Lung (tissue), 12 donors: ENCODE measurements around the gene GRIN2D. TPM values are rescaled to one million over a fixed set of nuclear protein-coding genes. Genes with fewer than 3 reads are reported as not detected.

ENCODE experiments used
- ATAC-seq: fragments of 200-7000 bp; cut with Tn5 transposase; one replicate; pipeline ENCODE4 v1.9.1; 2020; ENCODE audit warnings: moderate number of reproducible peaks; ENCODE audit not compliant: insufficient read depth, low FRiP score
- DNase-seq, 3 donors: peaks; one replicate each; pipeline ENCODE4 v3.0.0-alpha.2; 2013 to 2017
- H3K27ac ChIP-seq, 2 donors: one replicate each; pipeline ENCODE4 v1.5.1; 2013; ENCODE audit warnings: mild to moderate bottlenecking in 2 of 2, moderate library complexity in 2 of 2, control low read depth in 1 of 2, inconsistent platforms in 1 of 2, low read depth in 1 of 2, low read length in 1 of 2
- H3K27me3 ChIP-seq, 3 donors: one replicate each; pipeline ENCODE4 v1.5.1; 2013; ENCODE audit warnings: low read length in 2 of 3; ENCODE audit not compliant: control insufficient read depth in 3 of 3, insufficient read depth in 3 of 3
- H3K36me3 ChIP-seq, 4 donors: one replicate each; pipeline ENCODE4 v1.5.1; 2013; ENCODE audit warnings: low read length in 4 of 4, mild to moderate bottlenecking in 1 of 4, moderate library complexity in 1 of 4; ENCODE audit not compliant: control insufficient read depth in 4 of 4, insufficient read depth in 4 of 4
- H3K4me1 ChIP-seq, 5 donors: one replicate each; pipeline ENCODE4 v1.5.1; 2013; ENCODE audit warnings: low read length in 5 of 5, mild to moderate bottlenecking in 2 of 5, moderate library complexity in 1 of 5; ENCODE audit not compliant: control insufficient read depth in 5 of 5, insufficient read depth in 5 of 5
- H3K4me3 ChIP-seq: one replicate; pipeline ENCODE4 v1.5.1; 2013; ENCODE audit warnings: mild to moderate bottlenecking, control low read depth, moderate library complexity
- H3K9ac ChIP-seq, 2 donors: one replicate each; pipeline ENCODE4 v1.5.1; 2013; ENCODE audit warnings: low read length in 2 of 2, control low read depth in 1 of 2; ENCODE audit not compliant: insufficient read depth in 1 of 2
- H3K9me3 ChIP-seq, 4 donors: one replicate each; pipeline ENCODE4 v1.5.1; 2013; ENCODE audit warnings: low read length in 3 of 4, mild to moderate bottlenecking in 1 of 4, moderate library complexity in 1 of 4; ENCODE audit not compliant: control insufficient read depth in 4 of 4, insufficient read depth in 3 of 4
- CTCF ChIP-seq: IDR thresholded peaks from 2 replicates; pipeline ENCODE4 v1.5.1; 2012; ENCODE audit warnings: mild to moderate bottlenecking; ENCODE audit errors: control extremely low read depth, extremely low read depth
- WGBS, 2 donors: extraction: QIAGEN DNeasy Blood & Tissue Kit; methylation state at CpG; one replicate each; pipeline ENCODE4 v1.1.7; 2013; 5-methylcytosine and 5-hydroxymethylcytosine counted together
- polyA plus RNA-seq, 2 donors: library from polyadenylated mRNA; stranded (reverse); fragments of 200-250 nt; gene quantifications; one replicate each; pipeline ENCODE4 v1.2.1, GENCODE V29; 2013
- total RNA-seq, 2 donors: library from RNA; depleted of rRNA in 1 of 2; stranded (reverse); fragments of >200 nt in 1 of 2; gene quantifications; one replicate each; pipeline ENCODE4 v1.2.1, GENCODE V29; 2014 to 2021
- donor health status: control.
- donor health status: control.
- donor health status: Bipolar disorder and iron deficiency.
- donor health status: healthy.
- donor health status: DM: yes; HTN: yes; CAD: no.

The GRIN2D gene
- total and polyA plus RNA-seq, 4 donors = 0.26 to 1.0 (median 0.43) TPM

- H3K36me3 ChIP-seq = no peaks in the 10 kb centered on the region
- H3K9me3 ChIP-seq = no peaks in the 10 kb centered on the region
- no peak for ATAC-seq
- no peak for DNase-seq
- H3K27me3 ChIP-seq = no peaks in the 10 kb centered on the region
- WGBS, 2 donors = 88 to 89% methylated on average over 5 of the region's 5 CpGs
- H3K4me1 ChIP-seq = no peaks in the 10 kb centered on the region
- no peak for TF ChIP-seq CTCF
- H3K9ac ChIP-seq = no peak overlapping the region
- H3K27ac ChIP-seq = no peak overlapping the region
- no peak overlapping the region for H3K4me3 ChIP-seq
Observed at GRCh38 chr19:48353677-48354076, 39.8 kb upstream of the GRIN2D start.

GRCh38 chr19:48354332-48354992 lies 39.0 kb upstream of the GRIN2D start:
- DNase-seq (peak in 1 of 3 donors; percentile 28), ATAC-seq (no peak)
- H3K27ac ChIP-seq = no peak overlapping the region
- H3K4me1 ChIP-seq = no peaks in the 10 kb centered on the region
- H3K36me3 ChIP-seq = no peaks in the 10 kb centered on the region
- TF ChIP-seq CTCF = no peak
- H3K27me3 ChIP-seq = no peaks in the 10 kb centered on the region
- H3K9ac ChIP-seq = no peak overlapping the region
- no peak overlapping the region for H3K4me3 ChIP-seq
- no peaks in the 10 kb centered on the region for H3K9me3 ChIP-seq
- WGBS, 2 donors = 91 to 94% methylated on average over 15 of the region's 15 CpGs

- no peak for TF ChIP-seq CTCF
- H3K4me1 ChIP-seq = no peaks in the 10 kb centered on the region
- no peaks in the 10 kb centered on the region for H3K36me3 ChIP-seq
- no peak overlapping the region for H3K4me3 ChIP-seq
- DNase-seq (no peak), ATAC-seq (no peak)
- H3K9ac ChIP-seq = no peak overlapping the region
- no peaks in the 10 kb centered on the region for H3K9me3 ChIP-seq
- WGBS, 2 donors = 88 to 92% methylated on average over 12 of the region's 12 CpGs
- no peak overlapping the region for H3K27ac ChIP-seq
- no peaks in the 10 kb centered on the region for H3K27me3 ChIP-seq
Observed at GRCh38 chr19:48355365-48355954, 38.0 kb upstream of the GRIN2D start.
